Adipocyte (in vitro differentiated cells): ENCODE results near the gene POLR2E.

ENCODE experiments used
- DNase-seq: peaks from one replicate; pipeline ENCODE4 v3.0.0-alpha.2; 2015; ENCODE audit warnings: low read depth
- H3K27me3 ChIP-seq: replicated peaks from 2 replicates; pipeline ENCODE4 v1.7.0; 2013; ENCODE audit warnings: mild to moderate bottlenecking, low read length, moderate library complexity; ENCODE audit not compliant: control insufficient read depth, insufficient read depth
- H3K36me3 ChIP-seq: 2 replicates; pipeline ENCODE4 v1.7.0; 2013; ENCODE audit warnings: low read length, mild to moderate bottlenecking, moderate library complexity; ENCODE audit not compliant: control insufficient read depth, insufficient read depth, severe bottlenecking
- H3K4me1 ChIP-seq: 2 replicates; pipeline ENCODE4 v1.7.0; 2013; ENCODE audit warnings: mild to moderate bottlenecking, low read length, moderate library complexity; ENCODE audit not compliant: control insufficient read depth, insufficient read depth
- H3K4me3 ChIP-seq: 2 replicates; pipeline ENCODE4 v1.7.0; 2013; ENCODE audit warnings: mild to moderate bottlenecking, low read length, moderate library complexity
- H3K9ac ChIP-seq: 2 replicates; pipeline ENCODE4 v1.7.0; 2013; ENCODE audit warnings: mild to moderate bottlenecking, low read length, moderate library complexity
- H3K9me3 ChIP-seq: 2 replicates; pipeline ENCODE4 v1.7.0; 2013; ENCODE audit warnings: mild to moderate bottlenecking, low read length, moderate library complexity; ENCODE audit not compliant: control insufficient read depth

The POLR2E gene

GRCh38 chr19:1040476-1041271 lies 54.5 kb downstream of the POLR2E start:
- H3K4me3 ChIP-seq, result peak overlapping the region; percentile 85
- no peaks in the 10 kb centered on the region for H3K27me3 ChIP-seq
- no peaks in the 10 kb centered on the region for H3K9me3 ChIP-seq
- peaks cover 24% of the 10 kb centered on the region for H3K36me3 ChIP-seq
- H3K4me1 ChIP-seq, result peaks cover 35% of the 10 kb centered on the region
- H3K9ac ChIP-seq, result peak overlapping the region; percentile 77
- peak; percentile 92 for DNase-seq

- DNase-seq, result peak; percentile 97
- H3K27me3 ChIP-seq, result no peaks in the 10 kb centered on the region
- peak within 1 kb of the TSS; percentile 85 for H3K4me3 ChIP-seq
- H3K4me1 ChIP-seq, result peaks cover 35% of the 10 kb centered on the region
- no peaks in the 10 kb centered on the region for H3K9me3 ChIP-seq
- peak within 1 kb of the TSS; percentile 77 for H3K9ac ChIP-seq
- peaks cover 30% of the 10 kb centered on the region for H3K36me3 ChIP-seq
Observed at GRCh38 chr19:1039646-1040475, 55.3 kb downstream of the POLR2E start, which contains the start of gene ABCA7. Gene ABCA7 (plus strand): TSS chr19:1040107. CDS start chr19:1041362, 1,255 bp downstream.

- no peaks in the 10 kb centered on the region for H3K9me3 ChIP-seq
- peaks cover 35% of the 10 kb centered on the region for H3K4me1 ChIP-seq
- H3K9ac ChIP-seq, result peak overlapping the region; percentile 77
- peak overlapping the region; percentile 85 for H3K4me3 ChIP-seq
- peaks cover 30% of the 10 kb centered on the region for H3K36me3 ChIP-seq
- peak; percentile 19 for DNase-seq
- H3K27me3 ChIP-seq, result no peaks in the 10 kb centered on the region
Observed at GRCh38 chr19:1038978-1039645, 56.1 kb downstream of the POLR2E start.

GRCh38 chr19:1037621-1038064 lies 57.5 kb downstream of the POLR2E start:
- Histone ChIP-seq H3K9ac (peak overlapping the region; percentile 20), H3K4me1 (peaks cover 30% of the 10 kb centered on the region), H3K27me3 (no peaks in the 10 kb centered on the region), H3K4me3 (no peak overlapping the region), H3K36me3 (peaks cover 38% of the 10 kb centered on the region), H3K9me3 (no peaks in the 10 kb centered on the region)
- DNase-seq, result no peak
